Glutamatergic neuron (in vitro differentiated cells): ENCODE measurements around the gene POGLUT2. TPM values are rescaled to one million over a fixed set of nuclear protein-coding genes. Genes with fewer than 3 reads are reported as not detected.

Source experiments
- DNase-seq: peaks from one replicate; pipeline ENCODE4 v3.0.0; 2022
- H3K27ac Mint-ChIP-seq: one replicate; pipeline ENCODE4 v1.8.0; 2020; ENCODE audit warnings: mild to moderate bottlenecking, mixed read lengths, inconsistent platforms; ENCODE audit not compliant: unreplicated experiment
- H3K27me3 Mint-ChIP-seq: one replicate; pipeline ENCODE4 v1.8.0; 2020; ENCODE audit warnings: mild to moderate bottlenecking, moderate library complexity, mixed read lengths, inconsistent platforms; ENCODE audit not compliant: unreplicated experiment
- H3K36me3 Mint-ChIP-seq: one replicate; pipeline ENCODE4 v1.8.0; 2020; ENCODE audit warnings: mild to moderate bottlenecking, mixed read lengths, inconsistent platforms; ENCODE audit not compliant: unreplicated experiment
- H3K4me1 Mint-ChIP-seq: one replicate; pipeline ENCODE4 v1.8.0; 2020; ENCODE audit warnings: mild to moderate bottlenecking, low read depth, mixed read lengths, inconsistent platforms; ENCODE audit not compliant: unreplicated experiment
- H3K4me3 Mint-ChIP-seq: one replicate; pipeline ENCODE4 v1.8.0; 2020; ENCODE audit warnings: mild to moderate bottlenecking, mixed read lengths, inconsistent platforms; ENCODE audit not compliant: unreplicated experiment
- H3K9me3 Mint-ChIP-seq: one replicate; pipeline ENCODE4 v1.8.0; 2020; ENCODE audit warnings: mild to moderate bottlenecking, moderate library complexity, mixed read lengths, inconsistent platforms; ENCODE audit not compliant: unreplicated experiment
- CTCF ChIP-seq: fragments of 200-600 bp; sonication (generic); IDR thresholded peaks from one replicate; pipeline ENCODE4 v1.5.0; 2021; ENCODE audit not compliant: partially characterized antibody, unreplicated experiment
- total RNA-seq: library from RNA; stranded (reverse); fragmentation: NEBNext Ultra II Directional; extraction: Animal tissue kit (Norgen Biotek cat#: 25700); gene quantifications from one replicate; pipeline ENCODE4 v1.2.1, GENCODE V29; 2021; ENCODE audit not compliant: unreplicated experiment

Gene POGLUT2
- total RNA-seq, 1 donor from 2014 or later: 17.5 TPM

DNA sequence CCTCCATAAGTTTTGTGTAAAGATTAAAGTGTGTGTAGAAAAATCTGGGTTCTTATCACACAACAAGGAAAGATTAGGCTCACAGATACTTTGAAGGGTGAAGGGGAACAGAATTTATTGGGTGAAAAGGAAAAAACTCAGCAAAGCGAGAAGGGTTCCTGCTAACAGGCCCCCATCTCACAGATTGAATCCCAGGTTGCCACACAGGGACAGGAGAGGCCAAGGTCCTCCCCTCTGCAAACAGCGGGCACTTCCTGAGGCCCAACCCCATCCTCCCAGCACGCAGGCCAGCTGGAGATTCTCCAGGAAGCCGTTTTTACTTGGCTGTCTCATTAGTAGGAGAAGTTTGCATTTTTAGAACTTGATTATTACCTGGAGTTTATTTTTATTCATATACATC is 31.9 kb upstream of the POGLUT2 start:
- Mint-ChIP-seq H3K27ac (no peak overlapping the region), H3K4me3 (no peak overlapping the region), H3K36me3 (no peaks in the 10 kb centered on the region), H3K4me1 (no peaks in the 10 kb centered on the region), H3K27me3 (no peaks in the 10 kb centered on the region), H3K9me3 (no peaks in the 10 kb centered on the region)
- no peak for TF ChIP-seq CTCF
- no peak for DNase-seq

DNA sequence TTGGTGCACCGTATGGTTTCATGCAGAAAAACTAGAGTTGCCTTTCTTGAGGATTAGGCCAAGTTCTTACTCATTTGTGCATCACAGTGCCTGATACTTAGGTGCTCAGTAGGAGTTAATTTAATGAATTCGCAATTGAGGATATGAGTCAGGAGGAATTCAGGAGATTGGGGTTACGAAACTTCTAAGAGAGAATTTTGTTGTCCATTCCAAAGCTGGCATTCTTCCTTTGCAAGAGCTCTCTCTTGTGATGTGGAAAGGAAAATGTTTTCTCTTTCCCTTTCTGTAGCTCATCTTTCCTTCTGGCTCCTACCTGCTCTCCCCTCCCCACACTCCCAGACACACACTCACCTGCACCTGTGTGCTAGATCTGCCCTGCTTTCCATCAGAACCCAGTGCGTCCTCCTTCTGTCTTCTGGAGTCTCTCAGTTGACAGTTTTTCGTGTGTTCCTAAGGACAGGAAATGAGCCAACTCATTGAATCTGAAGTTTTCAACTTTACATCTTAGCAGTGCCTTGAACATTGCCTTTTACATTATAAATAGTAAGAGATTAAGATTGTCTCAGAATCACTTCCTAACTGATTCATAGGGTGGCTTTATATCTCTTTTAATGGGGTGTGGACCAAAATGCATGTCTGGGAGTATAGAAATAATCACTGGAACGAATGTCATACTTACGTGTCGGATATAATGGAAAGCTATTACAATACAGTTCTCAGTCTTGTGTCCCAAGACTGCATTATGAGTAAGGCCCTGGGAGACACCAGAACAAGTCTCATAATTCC is 27.3 kb upstream of the POGLUT2 start:
- Mint-ChIP-seq H3K27ac (no peak overlapping the region), H3K9me3 (no peaks in the 10 kb centered on the region), H3K36me3 (peaks cover 15% of the 10 kb centered on the region), H3K27me3 (peaks cover 2% of the 10 kb centered on the region), H3K4me1 (no peaks in the 10 kb centered on the region), H3K4me3 (no peak overlapping the region)
- DNase-seq: no peak
- no peak for TF ChIP-seq CTCF

DNA sequence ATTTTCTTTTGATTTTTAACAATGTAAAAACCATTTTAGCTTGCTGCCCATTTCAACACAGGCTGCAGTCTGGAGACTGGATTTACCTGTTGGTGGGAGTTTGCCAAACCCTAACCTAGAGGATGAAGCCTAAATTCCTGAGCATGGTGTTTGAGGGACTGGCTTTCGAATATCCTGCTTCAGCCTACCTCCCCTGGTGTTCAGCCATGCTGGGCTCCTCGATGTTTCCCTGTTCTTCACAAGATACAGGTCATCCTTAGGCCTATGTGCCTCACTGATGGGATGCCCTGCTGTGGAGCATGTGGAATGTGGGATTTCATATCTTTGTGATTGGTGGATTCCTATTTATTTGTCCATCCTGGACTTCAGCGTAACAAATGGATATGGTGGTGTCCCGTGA is 26.6 kb upstream of the POGLUT2 start:
- Mint-ChIP-seq H3K4me3 (no peak overlapping the region), H3K36me3 (peaks cover 15% of the 10 kb centered on the region), H3K27me3 (peaks cover 2% of the 10 kb centered on the region), H3K9me3 (no peaks in the 10 kb centered on the region), H3K4me1 (no peaks in the 10 kb centered on the region), H3K27ac (no peak overlapping the region)
- no peak for DNase-seq
- no peak for TF ChIP-seq CTCF

GRCh38 chr13:102817907-102818306 is 19.1 kb upstream of the POGLUT2 start:
- H3K4me1 Mint-ChIP-seq: peaks cover 7% of the 10 kb centered on the region
- no peaks in the 10 kb centered on the region for H3K9me3 Mint-ChIP-seq
- no peaks in the 10 kb centered on the region for H3K27me3 Mint-ChIP-seq
- no peak for TF ChIP-seq CTCF
- no peak overlapping the region for H3K27ac Mint-ChIP-seq
- peaks cover 5% of the 10 kb centered on the region for H3K36me3 Mint-ChIP-seq
- no peak overlapping the region for H3K4me3 Mint-ChIP-seq
- DNase-seq: no peak

DNA sequence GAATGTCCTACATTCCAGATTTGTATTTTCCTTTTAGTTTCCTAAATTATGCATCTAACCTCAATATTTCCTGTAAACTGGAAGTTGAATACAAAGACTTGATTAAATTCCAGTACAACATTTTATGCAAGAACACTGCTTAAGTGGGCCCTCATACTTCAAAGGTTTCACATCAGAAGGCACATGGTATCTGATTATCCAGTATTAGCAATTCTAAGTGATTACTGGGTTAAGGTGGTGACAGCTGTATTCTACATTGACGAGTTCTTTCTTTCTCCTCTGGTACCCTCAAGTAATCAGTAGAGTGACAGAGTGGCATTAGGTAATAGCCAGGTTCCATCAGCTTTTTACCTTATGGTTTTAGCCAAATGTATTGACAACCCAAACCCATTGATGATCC is 18.5 kb upstream of the POGLUT2 start:
- Mint-ChIP-seq H3K27me3 (no peaks in the 10 kb centered on the region), H3K4me3 (no peak overlapping the region), H3K9me3 (no peaks in the 10 kb centered on the region), H3K36me3 (no peaks in the 10 kb centered on the region), H3K4me1 (peaks cover 7% of the 10 kb centered on the region), H3K27ac (no peak overlapping the region)
- TF ChIP-seq CTCF: no peak
- DNase-seq: no peak
